Testis (tissue), 3 donors: Measurements from ENCODE around the gene SELENOM. TPM values are rescaled to one million over a fixed set of nuclear protein-coding genes. Genes with fewer than 3 reads are reported as not detected.

Experiments
- DNase-seq: peaks from one replicate; pipeline ENCODE4 v3.0.0-alpha.2; 2019
- H3K27ac ChIP-seq, 2 donors: fragments of 200-600 bp; sonication (generic); one replicate each; pipeline ENCODE4 v1.5.1; 2019
- H3K27me3 ChIP-seq: fragments of 200-600 bp; sonication (generic); one replicate; pipeline ENCODE4 v1.5.1; 2019
- H3K36me3 ChIP-seq: fragments of 200-600 bp; sonication (generic); one replicate; pipeline ENCODE4 v1.5.1; 2017; ENCODE audit warnings: low read depth; ENCODE audit errors: missing control alignments
- H3K4me1 ChIP-seq: fragments of 200-600 bp; sonication (generic); one replicate; pipeline ENCODE4 v1.5.1; 2019
- H3K4me3 ChIP-seq, 2 donors: fragments of 200-600 bp; sonication (generic); one replicate each; pipeline ENCODE4 v1.5.1; 2017 to 2019
- H3K9me3 ChIP-seq: fragments of 200-600 bp; sonication (generic); one replicate; pipeline ENCODE4 v1.5.1; 2017
- CTCF ChIP-seq, 3 experiments: fragments of 450-650 bp in 2 of 3; fragments of 200-600 bp in 1 of 3; sonication (generic) in 1 of 3; IDR thresholded peaks; one replicate each; pipeline ENCODE4 v1.5.1; 2016 to 2019; ENCODE audit warnings: antibody characterized with exemption in 3 of 3, mild to moderate bottlenecking in 2 of 3, moderate library complexity in 1 of 3
- POLR2A ChIP-seq: fragments of 450-650 bp; IDR thresholded peaks from one replicate; pipeline ENCODE4 v1.6.1; 2017; ENCODE audit warnings: antibody characterized with exemption, mild to moderate bottlenecking, moderate library complexity
- WGBS, 2 donors: methylation state at CpG; one replicate each; pipeline ENCODE4 v1.1.5; 2018; 5-methylcytosine and 5-hydroxymethylcytosine counted together
- intact Hi-C: fragments of 100-400 bp; cut with DNase I; formaldehyde crosslinking; loops from one replicate; pipeline ENCODE4 v1.15.1; 2023; ENCODE audit warnings: low total_unique reads
- polyA plus RNA-seq: library from polyadenylated mRNA; stranded (reverse); fragments of 350-450 nt; fragmentation: Illumina TruSeq; extraction: RNeasy Lipid Tissue Mini Kit (QIAGEN cat#74804); gene quantifications from one replicate; pipeline ENCODE4 v1.2.3, GENCODE V29; 2014; ENCODE audit warnings: low read depth, low replicate concordance; ENCODE audit not compliant: insufficient read depth
- total RNA-seq, 2 donors: library from RNA; depleted of rRNA; stranded (reverse); fragments of >200 nt; gene quantifications; one replicate each; pipeline ENCODE4 v1.2.3, GENCODE V29; 2016

SELENOM gene
- total and polyA plus RNA-seq, 3 donors from 2014 or later = 77.4 to 102 (median 82.8) TPM

GRCh38 chr22:31106001-31106571, 1.3 kb downstream of the SELENOM start:
- Histone ChIP-seq H3K4me3 (peak overlapping the region; percentile 71 to 72), H3K27ac (peak overlapping the region; percentile 89 to 96), H3K36me3 (no peaks in the 10 kb centered on the region), H3K4me1 (no peaks in the 10 kb centered on the region), H3K9me3 (no peaks in the 10 kb centered on the region), H3K27me3 (no peaks in the 10 kb centered on the region)
- 38 to 47% methylated on average over 2 to 4 of the region's 4 CpGs for WGBS, 2 donors
- no peak for DNase-seq
- intact Hi-C loops = no loop called here
- TF ChIP-seq POLR2A (no peak), CTCF (IDR thresholded peaks at IDR 0.05) (peak in 1 of 3 experiments; percentile 15)

- Histone ChIP-seq H3K9me3 (no peaks in the 10 kb centered on the region), H3K27ac (peak overlapping the region in 1 of 2 donors; percentile 96), H3K4me3 (peak overlapping the region; percentile 1 to 37), H3K27me3 (no peaks in the 10 kb centered on the region), H3K36me3 (no peaks in the 10 kb centered on the region), H3K4me1 (no peaks in the 10 kb centered on the region)
- TF ChIP-seq POLR2A = no peak
- TF ChIP-seq CTCF (IDR thresholded peaks at IDR 0.05) = no peak
- DNase-seq = no peak
- 49 to 64% methylated on average over 11 of the region's 11 CpGs for WGBS, 2 donors
- intact Hi-C loops = no loop called here
These were observed 2.0 kb downstream of the SELENOM start for GRCh38 chr22:31105282-31105929.

GRCh38 chr22:31104869-31105268, 2.5 kb downstream of the SELENOM start:
- H3K36me3 ChIP-seq = no peaks in the 10 kb centered on the region
- peak overlapping the region; percentile 1 to 37 for H3K4me3 ChIP-seq
- intact Hi-C loops = no loop called here

GRCh38 chr22:31103899-31104694, 3.3 kb downstream of the SELENOM start:
- H3K36me3 ChIP-seq = no peaks in the 10 kb centered on the region
- H3K9me3 ChIP-seq = no peaks in the 10 kb centered on the region
- 66 to 75% methylated on average over 33 of the region's 33 CpGs for whole genome bisulfite sequencing, 2 donors
- no peak overlapping the region for H3K27ac ChIP-seq
- no peaks in the 10 kb centered on the region for H3K27me3 ChIP-seq
- no peak for TF ChIP-seq CTCF (IDR thresholded peaks at IDR 0.05)
- TF ChIP-seq POLR2A = no peak
- H3K4me1 ChIP-seq = no peaks in the 10 kb centered on the region
- peak overlapping the region; percentile 1 to 37 for H3K4me3 ChIP-seq
- peak; percentile 56 for DNase-seq
- intact Hi-C loops = no loop called here

More at GRCh38 chr22:31104869-31105268, 2.5 kb downstream of the SELENOM start:
- Histone ChIP-seq H3K27ac (no peak overlapping the region), H3K27me3 (no peaks in the 10 kb centered on the region), H3K9me3 (no peaks in the 10 kb centered on the region), H3K4me1 (no peaks in the 10 kb centered on the region)
- WGBS, 2 donors = 49 to 51% methylated on average over 18 to 22 of the region's 35 CpGs
- no peak for TF ChIP-seq POLR2A
- peak; percentile 24 to 37 (median 33) for TF ChIP-seq CTCF (IDR thresholded peaks at IDR 0.05)
- peak; percentile 67 for DNase-seq
